IMR-90 (cell line): ENCODE measurements around the gene BRINP1. TPM values are rescaled to one million over a fixed set of nuclear protein-coding genes. Genes with fewer than 3 reads are reported as not detected.

Source experiments
- ATAC-seq: fragments of 200-7000 bp; cut with Tn5 transposase; 2 replicates; pipeline ENCODE4 v1.9.1; 2020; ENCODE audit warnings: low read depth, mild to moderate bottlenecking, moderate library complexity
- BruUV-seq: library from RNA; stranded (reverse); fragments of 400-500 nt; replicated peaks from 2 replicates; lab custom pipeline; 2021; lab: Mats Ljungman, UMichigan
- CTCF ChIA-PET: fragments of 300-600 bp; formaldehyde crosslinking; extraction: SDS; loops from one replicate; lab custom pipeline; 2021; ENCODE audit warnings: antibody characterized with exemption; lab: Yijun Ruan, JAX
- POLR2A ChIA-PET: fragments of 300-600 bp; sonication (Branson Sonifier 250); formaldehyde crosslinking; loops from one replicate; lab custom pipeline; 2022; ENCODE audit warnings: antibody characterized with exemption; ENCODE audit not compliant: unreplicated experiment; lab: Charles Lee
- DNase-seq: peaks from one replicate; pipeline ENCODE4 v3.0.0; 2013
- H2AFZ ChIP-seq: replicated peaks from 2 replicates; pipeline ENCODE3; 2013; ENCODE audit warnings: low read length, mild to moderate bottlenecking; ENCODE audit not compliant: poor library complexity
- H2AK5ac ChIP-seq: 2 replicates; pipeline ENCODE4 v1.6.1; 2013; ENCODE audit warnings: low read depth, low read length, inconsistent platforms
- H2AK9ac ChIP-seq: replicated peaks from 2 replicates; pipeline ENCODE3; 2013; ENCODE audit warnings: mild to moderate bottlenecking, low read depth, low read length, moderate library complexity; ENCODE audit not compliant: poor library complexity
- H2BK120ac ChIP-seq: 2 replicates; pipeline ENCODE4 v1.6.1; 2013; ENCODE audit warnings: low read depth, low read length, inconsistent platforms
- H2BK15ac ChIP-seq: 3 replicates; pipeline ENCODE4 v1.6.1; 2013; ENCODE audit warnings: low read depth, low read length, inconsistent platforms
- H2BK20ac ChIP-seq: 2 replicates; pipeline ENCODE4 v1.6.1; 2013; ENCODE audit warnings: low read depth, mild to moderate bottlenecking, inconsistent platforms, low read length, moderate library complexity
- H2BK5ac ChIP-seq: 2 replicates; pipeline ENCODE4 v1.6.1; 2013; ENCODE audit warnings: mild to moderate bottlenecking, low read depth, low read length, inconsistent platforms; ENCODE audit not compliant: poor library complexity, severe bottlenecking
- H3K14ac ChIP-seq: replicated peaks from 2 replicates; pipeline ENCODE4 v1.6.1; 2013; ENCODE audit warnings: low read depth, low read length, inconsistent platforms
- H3K18ac ChIP-seq: 2 replicates; pipeline ENCODE4 v1.6.1; 2013; ENCODE audit warnings: low read depth, low read length, control low read depth
- H3K23ac ChIP-seq: 2 replicates; pipeline ENCODE4 v1.6.1; 2013; ENCODE audit warnings: low read depth, low read length, inconsistent platforms
- H3K27ac ChIP-seq: 2 replicates; pipeline ENCODE4 v1.5.1; 2013; ENCODE audit warnings: mild to moderate bottlenecking, control low read depth, low read length; ENCODE audit not compliant: insufficient read depth
- H3K27me3 ChIP-seq: 2 replicates; pipeline ENCODE4 v1.6.1; 2013; ENCODE audit warnings: low read length; ENCODE audit not compliant: control insufficient read depth, insufficient read depth
- H3K36me3 ChIP-seq: 2 replicates; pipeline ENCODE4 v1.6.1; 2013; ENCODE audit warnings: low read length, mixed read lengths; ENCODE audit not compliant: control insufficient read depth, insufficient read depth
- H3K4ac ChIP-seq: 2 replicates; pipeline ENCODE4 v1.6.1; 2013; ENCODE audit warnings: low read depth, low read length, inconsistent platforms
- H3K4me1 ChIP-seq: 2 replicates; pipeline ENCODE4 v1.6.1; 2013; ENCODE audit warnings: low read length, mixed read lengths; ENCODE audit not compliant: control insufficient read depth, insufficient read depth
- H3K4me2 ChIP-seq: 2 replicates; pipeline ENCODE4 v1.6.1; 2013; ENCODE audit warnings: low read depth, mild to moderate bottlenecking, control low read depth, low read length, moderate library complexity
- H3K4me3 ChIP-seq: 2 replicates; pipeline ENCODE4 v1.5.1; 2013; ENCODE audit warnings: low read depth, mild to moderate bottlenecking, control low read depth, low read length, moderate library complexity; ENCODE audit not compliant: insufficient read depth
- H3K56ac ChIP-seq: 2 replicates; pipeline ENCODE4 v1.6.1; 2013; ENCODE audit warnings: low read length, inconsistent platforms; ENCODE audit not compliant: insufficient read depth; ENCODE audit errors: extremely low read depth
- H3K79me1 ChIP-seq, 2 experiments: 2 replicates each; pipeline ENCODE4 v1.6.1; 2013; ENCODE audit warnings: low read length in 2 of 2, inconsistent platforms in 1 of 2, low read depth in 1 of 2
- H3K9ac ChIP-seq: 2 replicates; pipeline ENCODE4 v1.6.1; 2013; ENCODE audit warnings: low read depth, low read length, control low read depth
- H3K9me1 ChIP-seq: 2 replicates; pipeline ENCODE4 v1.6.1; 2013; ENCODE audit warnings: low read length, inconsistent platforms; ENCODE audit not compliant: insufficient read depth
- H3K9me3 ChIP-seq: 2 replicates; pipeline ENCODE4 v1.6.1; 2013; ENCODE audit warnings: low read length; ENCODE audit not compliant: control insufficient read depth, insufficient read depth
- H4K20me1 ChIP-seq: 2 replicates; pipeline ENCODE4 v1.6.1; 2013; ENCODE audit warnings: low read length, inconsistent platforms; ENCODE audit not compliant: insufficient read depth
- H4K5ac ChIP-seq: 2 replicates; pipeline ENCODE4 v1.6.1; 2013; ENCODE audit warnings: mild to moderate bottlenecking, low read depth, low read length, control low read depth
- H4K8ac ChIP-seq, 2 experiments: 2 replicates each; pipeline ENCODE4 v1.6.1; 2013; ENCODE audit warnings: low read depth in 2 of 2, low read length in 2 of 2, control low read depth in 1 of 2, inconsistent platforms in 1 of 2
- H4K91ac ChIP-seq: 2 replicates; pipeline ENCODE4 v1.6.1; 2013; ENCODE audit warnings: low read depth, low read length, inconsistent platforms; ENCODE audit not compliant: insufficient read depth
- BHLHE40 ChIP-seq: fragments of 150-350 bp; IDR thresholded peaks from 2 replicates; pipeline ENCODE4 v1.6.1; 2016; ENCODE audit warnings: mild to moderate bottlenecking, low read depth, low read length
- CEBPB ChIP-seq: IDR thresholded peaks from 2 replicates; pipeline ENCODE4 v1.6.1; 2012; ENCODE audit warnings: low read depth, low read length, improper control_type of control experiment
- CHD1 ChIP-seq: IDR thresholded peaks from 2 replicates; pipeline ENCODE4 v1.6.1; 2012; ENCODE audit warnings: low read depth, low read length, improper control_type of control experiment
- CTCF ChIP-seq: conservative IDR thresholded peaks from 2 replicates; pipeline ENCODE4 v1.5.1; 2012; ENCODE audit warnings: mild to moderate bottlenecking, low read depth, low read length, improper control_type of control experiment
- FOS ChIP-seq: fragments of 150-350 bp; IDR thresholded peaks from 2 replicates; pipeline ENCODE4 v1.6.1; 2016; ENCODE audit warnings: low read depth, low read length
- MAFK ChIP-seq: IDR thresholded peaks from 2 replicates; pipeline ENCODE4 v1.6.1; 2012; ENCODE audit warnings: low read depth, low read length, improper control_type of control experiment
- MAZ ChIP-seq: IDR thresholded peaks from 2 replicates; pipeline ENCODE4 v1.6.1; 2012; ENCODE audit warnings: low read depth, mild to moderate bottlenecking, low read length, improper control_type of control experiment, moderate library complexity, borderline replicate concordance
- MXI1 ChIP-seq: IDR thresholded peaks from 2 replicates; pipeline ENCODE4 v1.6.1; 2012; ENCODE audit warnings: low read depth, mild to moderate bottlenecking, low read length, moderate library complexity, borderline replicate concordance
- NFE2L2 ChIP-seq: fragments of 150-350 bp; IDR thresholded peaks from 2 replicates; pipeline ENCODE4 v1.6.1; 2016; ENCODE audit warnings: low read depth, mild to moderate bottlenecking, low read length
- POLR2A ChIP-seq: IDR thresholded peaks from 2 replicates; pipeline ENCODE4 v1.6.1; 2012; ENCODE audit warnings: mild to moderate bottlenecking, low read depth, low read length
- RAD21 ChIP-seq: IDR thresholded peaks from 2 replicates; pipeline ENCODE4 v1.6.1; 2012; ENCODE audit warnings: low read length, improper control_type of control experiment
- RCOR1 ChIP-seq: IDR thresholded peaks from 2 replicates; pipeline ENCODE4 v1.6.1; 2012; ENCODE audit warnings: mild to moderate bottlenecking, low read length, improper control_type of control experiment; ENCODE audit not compliant: insufficient replicate concordance
- RFX5 ChIP-seq: IDR thresholded peaks from 2 replicates; pipeline ENCODE4 v1.8.0; 2012; ENCODE audit warnings: low read depth, mild to moderate bottlenecking, low read length, moderate library complexity
- SMC3 ChIP-seq: fragments of 150-350 bp; IDR thresholded peaks from 2 replicates; pipeline ENCODE4 v1.6.1; 2016; ENCODE audit warnings: low read depth, mild to moderate bottlenecking, antibody characterized with exemption, low read length, moderate library complexity
- USF2 ChIP-seq: fragments of 150-350 bp; IDR thresholded peaks from 2 replicates; pipeline ENCODE4 v1.6.1; 2017; ENCODE audit warnings: mild to moderate bottlenecking, antibody characterized with exemption, low read length, low read depth
- WGBS, 2 experiments: methylation state at CpG; one replicate each; pipeline versions ENCODE4 v1.1.5 to v1.1.7; 2013; ENCODE audit warnings: missing lambda C conversion rate in 2 of 2; ENCODE audit not compliant: insufficient read length in 1 of 2; ENCODE audit errors: extremely low coverage in 2 of 2; 5-methylcytosine and 5-hydroxymethylcytosine counted together
- dilution Hi-C: fragments of 300-500 bp; cut with HindIII; formaldehyde crosslinking; loops from one replicate; pipeline ENCODE4 v1.14.3; 2018; ENCODE audit warnings: low sequenced_read_pairs; ENCODE audit not compliant: unreplicated experiment
- in situ Hi-C: fragments of 300-500 bp; cut with MboI; formaldehyde crosslinking; loops from 3 replicates; pipeline ENCODE4 v1.14.3; 2019; ENCODE audit warnings: low sequenced_read_pairs, inconsistent platforms, mixed read lengths
- intact Hi-C: fragments of 100-400 bp; cut with micrococcal nuclease; formaldehyde crosslinking; loops from 2 replicates; pipeline ENCODE4 v1.10.0; 2022
- polyA plus RNA-seq, 3 experiments: library from polyadenylated mRNA; depleted of rRNA; stranded (reverse); fragments of >200 nt; gene quantifications; 2 replicates each; pipeline ENCODE4 v1.2.3, GENCODE V29; 2012; ENCODE audit warnings: low replicate concordance in 1 of 3
- total RNA-seq: library from RNA; depleted of rRNA; stranded (reverse); fragments of >200 nt; gene quantifications from 2 replicates; pipeline ENCODE4 v1.2.3, GENCODE V29; 2012
- TF ChIP-seq, protein P1 (sequence below): fragments of 150-350 bp; IDR thresholded peaks from 2 replicates; pipeline ENCODE4 v1.6.1; 2016; ENCODE audit warnings: low read depth, mild to moderate bottlenecking, low read length, moderate library complexity, borderline replicate concordance

The BRINP1 gene
- total and polyA plus RNA-seq, 2 of the 4 experiments (the other 2 are of a cell fraction) = under 0.01 TPM; not detected in 1

- Histone ChIP-seq H3K27me3 (no peaks in the 10 kb centered on the region), H3K23ac (no peak overlapping the region), H3K18ac (no peak overlapping the region), H2BK5ac (no peak overlapping the region), H3K79me1 (no peaks in the 10 kb centered on the region), H2BK20ac (no peak overlapping the region), H2AK9ac (no peak overlapping the region), H2BK15ac (no peak overlapping the region), H3K27ac (no peak overlapping the region), H3K14ac (no peak overlapping the region), H3K36me3 (no peaks in the 10 kb centered on the region), H4K20me1 (no peaks in the 10 kb centered on the region), H3K9ac (no peak overlapping the region), H3K4ac (no peak overlapping the region), H3K4me3 (no peak overlapping the region), H3K4me2 (no peak overlapping the region), H3K56ac (no peak overlapping the region), H2AK5ac (no peak overlapping the region), H2BK120ac (no peak overlapping the region), H4K91ac (no peak overlapping the region), H3K4me1 (no peaks in the 10 kb centered on the region), H3K9me1 (no peaks in the 10 kb centered on the region), H3K9me3 (peaks cover 10% of the 10 kb centered on the region), H2AFZ (no peak overlapping the region), H4K5ac (no peak overlapping the region), H4K8ac (no peak overlapping the region)
- dilution Hi-C loops (no loop called here), intact Hi-C loops (no loop called here), in situ Hi-C loops (no loop called here)
- TF ChIP-seq RCOR1 (no peak), RAD21 (no peak), MAZ (no peak), POLR2A (no peak), SMC3 (no peak), MXI1 (no peak), BHLHE40 (no peak), RFX5 (no peak), CTCF (no peak), CHD1 (no peak), CEBPB (no peak), MAFK (no peak), USF2 (no peak), NFE2L2 (no peak), FOS (no peak)
- TF ChIP-seq, protein P1, sequence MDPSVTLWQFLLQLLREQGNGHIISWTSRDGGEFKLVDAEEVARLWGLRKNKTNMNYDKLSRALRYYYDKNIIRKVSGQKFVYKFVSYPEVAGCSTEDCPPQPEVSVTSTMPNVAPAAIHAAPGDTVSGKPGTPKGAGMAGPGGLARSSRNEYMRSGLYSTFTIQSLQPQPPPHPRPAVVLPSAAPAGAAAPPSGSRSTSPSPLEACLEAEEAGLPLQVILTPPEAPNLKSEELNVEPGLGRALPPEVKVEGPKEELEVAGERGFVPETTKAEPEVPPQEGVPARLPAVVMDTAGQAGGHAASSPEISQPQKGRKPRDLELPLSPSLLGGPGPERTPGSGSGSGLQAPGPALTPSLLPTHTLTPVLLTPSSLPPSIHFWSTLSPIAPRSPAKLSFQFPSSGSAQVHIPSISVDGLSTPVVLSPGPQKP = no peak
- BruUV-seq = no TSS peak
- ATAC-seq (no peak), DNase-seq (no peak)
- CTCF ChIA-PET = no interaction called here
- POLR2A ChIA-PET = no interaction called here
- no CpG with 5 or more reads among the region's 4 CpGs for WGBS, 2 experiments
Observed at GRCh38 chr9:119240546-119240945, 128.7 kb downstream of the BRINP1 start.
